ENCODE results near the gene CACTIN.

CACTIN gene

DNA sequence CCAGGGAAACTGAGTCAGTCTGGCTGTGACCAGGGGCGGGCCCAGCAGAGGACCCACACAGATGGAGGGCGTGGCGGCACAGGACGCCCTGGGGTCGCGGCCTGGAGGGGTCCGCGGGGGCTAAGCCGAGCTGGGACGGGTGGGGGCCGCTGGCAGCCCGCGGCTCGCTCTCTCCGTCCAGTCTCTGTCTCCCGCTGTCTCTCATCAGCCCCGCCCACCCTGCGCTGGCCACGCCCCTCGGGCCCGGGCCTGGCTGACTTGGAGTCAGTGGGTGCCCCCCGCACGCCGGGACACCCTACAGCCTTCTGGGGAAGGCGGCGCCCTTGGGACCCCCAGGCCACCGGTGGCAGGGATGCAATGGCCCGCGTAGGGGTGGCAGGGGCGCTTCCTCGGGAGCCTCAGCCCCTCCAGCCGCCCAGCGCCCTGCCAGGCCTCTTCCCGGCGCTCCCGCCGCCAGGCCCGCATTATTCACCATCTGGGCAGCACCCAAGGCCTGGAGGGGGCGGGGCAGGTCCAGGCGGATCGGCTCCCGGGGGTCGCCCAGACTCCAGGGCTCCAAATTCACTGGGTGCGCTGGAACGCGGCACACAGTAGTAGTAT is 19.8 kb downstream of the CACTIN start, which contains the start of gene TBXA2R:
Gene TBXA2R, minus strand, starts transcription at position 186 of the 600 bp plus-strand sequence. CDS start 6,241 bp downstream, outside the sequence.
- H3K27me3 ChIP-seq (ENCODE audit: control insufficient read depth, insufficient read depth, low read length) = no peaks in the 10 kb centered on the region
- H3K36me3 ChIP-seq (ENCODE audit: control insufficient read depth, insufficient read depth, low read length) = no peaks in the 10 kb centered on the region
- peak within 1 kb of the TSS; percentile 82 for H2AFZ ChIP-seq
- H3K79me2 ChIP-seq = no peaks in the 10 kb centered on the region
- peak within 1 kb of the TSS; percentile 38 for H3K9ac ChIP-seq
- H3K4me1 ChIP-seq = peaks cover 5% of the 10 kb centered on the region
- peak within 1 kb of the TSS; percentile 68 for H3K4me3 ChIP-seq (ENCODE audit: low read depth, low read length)
- no peak for TF ChIP-seq CTCF (IDR thresholded peaks at IDR 0.05)
- H3K4me2 ChIP-seq (ENCODE audit: low read length) = peak within 1 kb of the TSS; percentile 88
- H3K27ac ChIP-seq = peak within 1 kb of the TSS; percentile 38
- H3K9me3 ChIP-seq (ENCODE audit: control insufficient read depth, low read length) = no peaks in the 10 kb centered on the region

- Histone ChIP-seq H3K27me3 (ENCODE audit: control insufficient read depth, insufficient read depth, low read length) (no peaks in the 10 kb centered on the region), H3K4me2 (ENCODE audit: low read length) (peak overlapping the region; percentile 88), H3K9me3 (ENCODE audit: control insufficient read depth, low read length) (no peaks in the 10 kb centered on the region), H3K4me1 (peaks cover 5% of the 10 kb centered on the region), H3K27ac (no peak overlapping the region), H2AFZ (peak overlapping the region; percentile 82), H3K79me2 (no peaks in the 10 kb centered on the region), H3K4me3 (ENCODE audit: low read depth, low read length) (peak overlapping the region; percentile 68), H3K36me3 (ENCODE audit: control insufficient read depth, insufficient read depth, low read length) (no peaks in the 10 kb centered on the region), H3K9ac (no peak overlapping the region)
- TF ChIP-seq CTCF (IDR thresholded peaks at IDR 0.05) = no peak
Observed at GRCh38 chr19:3606174-3606689, 20.4 kb downstream of the CACTIN start.

DNA sequence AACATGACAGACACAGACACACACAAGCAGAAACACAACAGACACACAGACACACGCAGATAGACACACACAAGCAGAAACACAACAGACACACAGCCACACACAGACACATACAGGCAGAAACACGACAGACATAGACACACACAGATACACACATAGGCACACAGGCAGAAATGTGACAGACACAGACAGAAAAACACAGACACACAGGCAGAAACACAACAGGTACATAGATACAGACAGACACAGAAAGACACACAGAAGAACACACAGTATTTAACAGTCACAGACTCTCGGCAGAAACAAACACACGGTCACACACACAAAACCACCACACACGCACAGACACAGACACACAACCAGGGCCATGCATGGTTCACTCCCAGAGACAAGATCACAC is 20.8 kb downstream of the CACTIN start:
- Histone ChIP-seq H3K4me1 (peaks cover 5% of the 10 kb centered on the region), H3K9ac (no peak overlapping the region), H3K9me3 (ENCODE audit: control insufficient read depth, low read length) (no peaks in the 10 kb centered on the region), H3K4me2 (ENCODE audit: low read length) (peak overlapping the region; percentile 88), H3K4me3 (ENCODE audit: low read depth, low read length) (peak overlapping the region; percentile 68), H3K36me3 (ENCODE audit: control insufficient read depth, insufficient read depth, low read length) (no peaks in the 10 kb centered on the region), H2AFZ (peak overlapping the region; percentile 82), H3K27me3 (ENCODE audit: control insufficient read depth, insufficient read depth, low read length) (no peaks in the 10 kb centered on the region), H3K27ac (no peak overlapping the region), H3K79me2 (no peaks in the 10 kb centered on the region)
- no peak for TF ChIP-seq CTCF (IDR thresholded peaks at IDR 0.05)

DNA sequence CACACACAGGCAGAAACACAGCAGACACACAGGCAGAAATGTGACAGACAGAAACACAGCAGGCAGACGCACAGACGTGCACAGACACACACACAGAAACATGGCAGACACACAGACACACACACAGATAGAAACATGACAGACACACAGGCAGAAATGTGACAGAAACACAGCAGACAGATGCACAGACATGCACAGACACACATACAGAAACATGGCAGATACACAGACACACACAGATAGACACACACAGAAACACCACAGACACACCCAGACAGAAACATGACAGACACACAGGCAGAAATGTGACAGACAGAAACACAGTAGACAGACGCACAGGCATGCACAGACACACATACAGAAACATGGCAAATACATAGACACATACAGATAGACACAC is 21.2 kb downstream of the CACTIN start:
- no peaks in the 10 kb centered on the region for H3K27me3 ChIP-seq (ENCODE audit: control insufficient read depth, insufficient read depth, low read length)
- peaks cover 5% of the 10 kb centered on the region for H3K4me1 ChIP-seq
- no peak overlapping the region for H2AFZ ChIP-seq
- no peaks in the 10 kb centered on the region for H3K9me3 ChIP-seq (ENCODE audit: control insufficient read depth, low read length)
- peak overlapping the region; percentile 88 for H3K4me2 ChIP-seq (ENCODE audit: low read length)
- H3K9ac ChIP-seq = no peak overlapping the region
- H3K27ac ChIP-seq = no peak overlapping the region
- no peaks in the 10 kb centered on the region for H3K79me2 ChIP-seq
- peak overlapping the region; percentile 68 for H3K4me3 ChIP-seq (ENCODE audit: low read depth, low read length)
- H3K36me3 ChIP-seq (ENCODE audit: control insufficient read depth, insufficient read depth, low read length) = no peaks in the 10 kb centered on the region
- no peak for TF ChIP-seq CTCF (IDR thresholded peaks at IDR 0.05)

- H3K9ac ChIP-seq = no peak overlapping the region
- H3K4me3 ChIP-seq (ENCODE audit: low read depth, low read length) = no peak overlapping the region
- no peak overlapping the region for H3K4me2 ChIP-seq (ENCODE audit: low read length)
- H3K36me3 ChIP-seq (ENCODE audit: control insufficient read depth, insufficient read depth, low read length) = no peaks in the 10 kb centered on the region
- no peaks in the 10 kb centered on the region for H3K9me3 ChIP-seq (ENCODE audit: control insufficient read depth, low read length)
- TF ChIP-seq CTCF (IDR thresholded peaks at IDR 0.05) = no peak
- no peak overlapping the region for H3K27ac ChIP-seq
- H2AFZ ChIP-seq = no peak overlapping the region
- peaks cover 5% of the 10 kb centered on the region for H3K4me1 ChIP-seq
- H3K27me3 ChIP-seq (ENCODE audit: control insufficient read depth, insufficient read depth, low read length) = no peaks in the 10 kb centered on the region
- H3K79me2 ChIP-seq = no peaks in the 10 kb centered on the region
Observed at GRCh38 chr19:3604987-3605343, 21.6 kb downstream of the CACTIN start.

All from parathyroid adenoma (tissue), 2 donors.